T-helper 2 cell (primary cell): ENCODE data around the gene SPC25.
"Not testable (repeated sequence)": the region's sequence is repeated elsewhere in the genome, so short reads cannot be mapped to it uniquely, and the experiment has no call there.

ENCODE experiments used
- DNase-seq, 5 experiments: peaks; one replicate each; pipeline versions ENCODE4 v3.0.0 to v3.0.0-alpha.2; 2012 to 2022
- total RNA-seq, 2 donors: gene quantifications; one replicate each; lab custom pipeline; 2026; lab: John Stamatoyannopoulos, UW

SPC25 gene
- total RNA-seq: 0 to 0.54 reads per million in 2 donors

DNA sequence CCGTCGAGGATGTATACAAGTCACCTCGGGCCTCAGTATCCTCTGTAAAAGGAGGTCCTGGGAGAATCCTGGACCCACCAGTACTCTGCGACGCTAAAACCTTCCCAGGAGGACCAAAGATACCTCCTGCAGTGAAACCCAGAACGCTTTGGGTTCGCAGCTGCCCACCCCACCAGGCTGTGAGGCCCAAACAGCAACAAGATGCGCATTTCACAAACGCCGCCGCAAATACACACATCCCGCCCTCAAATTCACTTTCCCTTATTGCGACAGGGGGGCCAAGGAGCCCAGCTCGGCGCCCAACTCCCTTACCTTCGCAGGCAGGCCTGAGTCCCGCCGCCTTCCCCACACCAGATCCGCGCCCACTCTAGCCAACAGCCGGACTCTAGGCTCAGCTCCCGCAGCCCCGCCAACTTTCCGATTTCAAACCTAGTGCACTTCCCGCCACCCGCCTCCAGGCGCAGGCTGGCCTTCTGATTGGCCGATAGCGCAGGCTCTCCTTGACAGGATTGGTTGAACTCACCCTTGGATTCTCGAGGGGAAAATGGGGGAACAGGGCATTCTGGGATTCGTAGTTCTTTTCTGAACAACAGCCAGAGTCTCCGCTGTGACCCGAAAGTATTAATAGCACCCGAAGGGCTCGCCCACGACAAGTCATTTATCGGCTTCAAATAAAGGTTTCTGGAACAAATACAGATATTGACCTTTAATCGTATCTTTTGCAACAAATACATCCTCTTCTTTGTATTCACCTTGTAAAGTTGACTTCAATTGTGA, at the start of gene SPC25:
TSS of gene SPC25 (minus strand) at position 425 of the 777 bp plus-strand sequence. CDS start 911 bp downstream, outside the sequence.
- DNase-seq: peak; percentile 68 to 95 (median 77)

GRCh38 chr2:168939918-168940317, 49.7 kb upstream of the SPC25 start:
- peak in 1 of 5 experiments; percentile 62 for DNase-seq

DNA sequence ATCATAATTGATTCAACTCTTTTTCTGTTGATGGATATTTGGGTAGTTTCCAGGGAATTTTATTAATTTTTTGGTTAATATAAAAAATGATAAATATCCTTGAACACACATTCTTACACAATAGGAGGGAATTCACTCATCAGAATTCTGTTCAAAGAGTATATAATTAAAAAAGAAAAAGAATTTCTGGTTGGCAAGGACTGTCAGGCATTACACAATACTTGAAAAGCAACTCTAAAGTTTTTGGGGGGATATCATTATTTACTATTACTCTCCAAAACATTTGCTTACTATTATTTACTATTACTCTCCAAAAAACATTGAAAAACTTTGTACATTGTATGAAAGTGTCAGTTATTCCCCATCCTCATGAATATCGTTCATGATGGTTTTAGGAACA, 48.8 kb upstream of the SPC25 start:
- no peak for DNase-seq

GRCh38 chr2:168935810-168936581, 45.8 kb upstream of the SPC25 start:
- DNase-seq: no peak

- no peak for DNase-seq
Measured at GRCh38 chr2:168934826-168935225, 44.6 kb upstream of the SPC25 start.

GRCh38 chr2:168932174-168932573, 41.9 kb upstream of the SPC25 start:
- not testable (repeated sequence) for DNase-seq

DNA sequence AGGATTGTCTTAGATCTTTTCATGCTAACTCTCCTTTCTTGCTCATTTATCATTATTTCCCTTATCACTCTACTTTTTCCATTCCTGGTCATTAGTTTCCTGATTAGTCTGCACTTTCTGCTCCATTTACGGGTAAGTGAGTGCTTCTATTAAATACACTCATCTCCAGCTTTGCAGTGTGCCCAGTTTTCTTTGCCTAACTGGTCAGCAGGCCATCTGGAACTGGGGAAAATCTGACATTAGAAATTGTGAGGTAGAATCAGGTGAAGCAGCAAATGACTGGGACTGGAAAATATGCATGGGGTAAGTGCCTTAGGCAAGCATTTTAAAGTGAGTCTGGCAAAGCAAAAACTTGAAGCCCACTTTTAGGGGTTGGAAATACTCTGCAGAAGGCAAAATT, 40.0 kb upstream of the SPC25 start:
- DNase-seq: no peak

- no peak for DNase-seq
Measured at GRCh38 chr2:168929031-168929430, 38.8 kb upstream of the SPC25 start.

- DNase-seq: no peak
Measured at GRCh38 chr2:168928113-168928831, 38.0 kb upstream of the SPC25 start.

- no peak for DNase-seq
Measured at GRCh38 chr2:168926621-168927386, 36.6 kb upstream of the SPC25 start.

DNA sequence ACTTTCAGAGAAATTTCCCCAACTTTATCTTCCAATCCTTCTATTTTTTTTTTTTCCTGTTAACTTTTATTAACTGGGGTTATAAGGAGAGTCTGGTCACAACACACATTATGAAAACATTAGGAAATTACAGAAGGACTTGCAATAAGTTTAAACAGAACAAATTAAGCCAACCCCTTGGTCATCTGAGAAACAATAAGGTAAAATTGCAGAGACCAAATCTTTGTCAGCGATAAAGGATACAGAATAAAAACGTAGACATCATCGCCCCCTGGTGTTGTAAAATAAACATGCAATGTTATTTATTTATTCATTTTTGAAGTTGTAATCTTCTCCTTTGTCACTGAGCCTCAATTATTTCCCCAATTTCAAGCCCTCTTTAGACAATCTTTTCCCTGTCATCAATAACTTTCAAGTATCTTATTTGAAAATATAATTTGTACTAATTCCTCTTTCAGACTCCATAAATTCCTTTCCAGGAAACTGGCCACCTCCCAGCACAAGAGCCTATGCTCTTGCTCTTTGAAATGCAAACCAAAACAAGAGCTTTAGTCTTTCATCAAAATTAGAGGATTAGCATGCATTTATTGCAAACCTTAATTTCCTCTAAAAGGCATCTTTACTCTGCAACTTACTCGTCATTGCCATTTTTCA, 30.4 kb upstream of the SPC25 start:
- peak in 2 of 5 experiments; percentile 5 to 46 for DNase-seq

- peak in 1 of 5 experiments; percentile 58 for DNase-seq
Measured at GRCh38 chr2:168916331-168916675, 26.1 kb upstream of the SPC25 start.

- DNase-seq: peak in 1 of 5 experiments; percentile 71
Measured at GRCh38 chr2:168915441-168916330, 25.5 kb upstream of the SPC25 start.

- no peak for DNase-seq
Measured at GRCh38 chr2:168913495-168913894, 23.3 kb upstream of the SPC25 start.

DNA sequence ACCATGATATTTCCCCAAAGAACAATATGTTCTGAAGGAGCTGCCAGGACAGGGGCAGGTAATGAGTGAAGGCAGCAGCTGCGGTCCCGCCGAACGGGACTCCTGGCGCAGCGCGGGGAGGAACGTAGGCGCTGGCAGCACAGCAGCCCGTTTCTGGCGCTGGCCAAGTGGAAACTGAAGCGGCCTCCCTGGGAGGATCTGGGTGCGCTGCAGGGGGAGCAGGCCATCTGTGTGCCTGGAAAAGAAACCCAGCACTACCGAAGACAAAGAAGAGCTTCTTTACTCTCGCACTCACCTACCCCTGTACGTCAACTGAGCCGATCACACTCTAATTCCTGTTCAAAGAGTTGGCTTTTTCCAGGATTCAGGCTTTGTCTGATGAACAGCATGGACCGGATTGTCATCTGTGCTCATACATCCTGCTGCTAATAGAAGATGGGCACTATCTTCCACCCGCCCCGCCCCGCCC, 22.7 kb upstream of the SPC25 start:
- no peak for DNase-seq

DNA sequence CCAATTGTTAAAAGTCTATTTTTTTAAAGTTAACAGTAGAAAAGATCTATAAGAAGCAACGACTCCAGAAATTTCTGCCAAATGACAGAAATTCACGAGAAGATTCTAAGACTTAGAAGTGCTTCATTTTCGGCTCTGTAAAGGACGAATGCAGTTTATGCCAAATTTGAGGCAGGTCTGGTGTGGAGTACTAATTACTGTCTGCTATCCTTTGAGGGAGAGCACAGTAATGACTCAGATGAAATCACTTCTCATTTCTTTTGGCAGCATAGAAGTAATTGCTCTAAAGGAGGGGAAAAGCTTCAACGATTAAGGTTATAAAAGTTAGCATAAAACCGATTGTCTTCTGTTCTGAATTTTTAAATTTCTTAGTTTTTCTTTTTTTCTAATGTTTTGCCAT, 22.2 kb upstream of the SPC25 start:
- no peak for DNase-seq

GRCh38 chr2:168910330-168910729, 20.1 kb upstream of the SPC25 start:
- DNase-seq: no peak

DNA sequence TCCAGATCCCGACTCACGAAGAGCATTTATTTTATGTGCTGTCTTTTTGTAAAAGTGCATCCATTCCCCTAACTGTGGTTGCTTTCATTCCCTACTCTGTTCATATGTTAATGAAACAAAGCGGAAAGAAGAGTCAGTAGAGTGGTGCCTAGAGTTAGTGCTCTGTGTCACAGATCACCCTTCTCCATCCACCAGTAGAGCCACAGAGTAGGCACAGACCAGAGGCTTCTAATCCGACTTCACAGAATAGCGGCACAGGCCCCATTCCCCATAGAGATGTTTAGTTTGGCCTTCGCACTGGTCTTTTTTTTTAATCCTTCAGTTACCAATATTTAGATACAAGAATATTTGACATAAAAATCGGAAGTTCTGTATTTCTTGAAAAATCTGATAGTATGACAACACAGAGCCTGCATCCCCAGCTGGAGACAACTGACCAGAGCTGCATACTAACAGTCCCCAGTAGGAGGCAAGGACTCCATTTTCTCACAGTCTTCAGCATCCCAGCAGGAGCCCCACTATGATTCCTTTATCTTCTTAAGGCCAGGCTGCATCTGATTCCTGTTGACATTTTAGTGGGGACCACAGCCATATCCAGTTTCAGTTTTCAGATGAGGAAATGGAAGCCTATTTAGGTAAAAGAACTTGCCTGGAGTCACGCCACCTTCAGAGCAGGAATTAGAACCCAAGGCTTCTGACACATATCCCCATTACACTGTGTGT, 17.9 kb upstream of the SPC25 start:
- DNase-seq: no peak

DNA sequence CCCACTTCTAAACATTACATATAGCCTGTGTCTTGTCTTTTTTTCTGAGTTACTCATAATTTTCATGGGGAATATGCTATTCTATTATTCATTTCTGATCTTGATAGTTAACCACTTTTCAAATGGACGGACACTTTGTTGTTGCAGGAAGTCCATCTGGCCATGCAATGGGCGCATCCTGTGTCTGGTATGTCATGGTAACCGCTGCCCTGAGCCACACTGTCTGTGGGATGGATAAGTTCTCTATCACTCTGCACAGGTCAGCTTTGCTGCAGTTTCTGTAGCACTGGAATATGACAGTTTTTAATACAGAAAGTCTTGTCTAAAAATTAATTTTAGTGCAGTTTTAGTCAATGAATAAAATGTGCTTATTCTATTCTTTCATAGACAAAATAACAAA, 14.1 kb upstream of the SPC25 start:
- no peak for DNase-seq

DNA sequence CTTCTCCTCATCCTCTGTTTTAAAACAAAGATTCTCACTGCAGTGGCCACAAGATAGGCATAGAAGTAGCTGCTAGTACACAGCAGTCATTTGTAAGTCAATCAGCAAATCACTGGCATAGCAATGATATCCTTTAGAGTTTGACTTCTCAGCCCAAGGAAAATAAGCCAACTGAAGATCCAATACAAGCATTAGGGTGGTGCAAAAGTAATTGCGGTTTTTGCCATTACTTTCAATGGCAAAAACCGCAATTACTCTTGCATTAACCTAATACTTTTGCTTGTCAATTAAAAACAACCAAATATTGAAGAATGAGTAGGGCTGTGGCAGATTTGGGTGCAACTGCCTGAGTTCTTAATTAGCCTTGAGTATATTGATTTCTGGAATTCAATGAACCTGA, 13.7 kb upstream of the SPC25 start:
- DNase-seq: no peak
